Omental fat pad (tissue), 4 donors: ENCODE data around the gene VTA1. TPM values are rescaled to one million over a fixed set of nuclear protein-coding genes. Genes with fewer than 3 reads are reported as not detected.

Experiments
- ATAC-seq: fragments of 150-250 bp; one replicate; pipeline ENCODE4 v1.9.1; 2016; ENCODE audit warnings: mild to moderate bottlenecking, moderate library complexity; ENCODE audit not compliant: low FRiP score
- DNase-seq: peaks from one replicate; pipeline ENCODE4 v3.0.0-alpha.2; 2019; ENCODE audit warnings: low spot score
- total RNA-seq, 4 donors: library from RNA; depleted of rRNA; stranded (reverse); fragments of >200 nt; gene quantifications; one replicate each; pipeline ENCODE4 v1.1.0, GENCODE V29; 2016
- TF ChIP-seq, protein P1 (sequence below), 3 donors: fragments of 450-650 bp; IDR thresholded peaks; one replicate each; pipeline ENCODE4 v1.5.1; 2016 to 2017; ENCODE audit warnings: antibody characterized with exemption in 3 of 3, mild to moderate bottlenecking in 3 of 3, moderate library complexity in 2 of 3

Gene VTA1
- total RNA-seq, 4 donors from 2014 or later: 27.4 to 38.5 (median 34.9) TPM

GRCh38 chr6:142258305-142258704 lies 111.2 kb downstream of the VTA1 start:
- no peak for ATAC-seq
- no peak for DNase-seq
- TF ChIP-seq, protein P1, sequence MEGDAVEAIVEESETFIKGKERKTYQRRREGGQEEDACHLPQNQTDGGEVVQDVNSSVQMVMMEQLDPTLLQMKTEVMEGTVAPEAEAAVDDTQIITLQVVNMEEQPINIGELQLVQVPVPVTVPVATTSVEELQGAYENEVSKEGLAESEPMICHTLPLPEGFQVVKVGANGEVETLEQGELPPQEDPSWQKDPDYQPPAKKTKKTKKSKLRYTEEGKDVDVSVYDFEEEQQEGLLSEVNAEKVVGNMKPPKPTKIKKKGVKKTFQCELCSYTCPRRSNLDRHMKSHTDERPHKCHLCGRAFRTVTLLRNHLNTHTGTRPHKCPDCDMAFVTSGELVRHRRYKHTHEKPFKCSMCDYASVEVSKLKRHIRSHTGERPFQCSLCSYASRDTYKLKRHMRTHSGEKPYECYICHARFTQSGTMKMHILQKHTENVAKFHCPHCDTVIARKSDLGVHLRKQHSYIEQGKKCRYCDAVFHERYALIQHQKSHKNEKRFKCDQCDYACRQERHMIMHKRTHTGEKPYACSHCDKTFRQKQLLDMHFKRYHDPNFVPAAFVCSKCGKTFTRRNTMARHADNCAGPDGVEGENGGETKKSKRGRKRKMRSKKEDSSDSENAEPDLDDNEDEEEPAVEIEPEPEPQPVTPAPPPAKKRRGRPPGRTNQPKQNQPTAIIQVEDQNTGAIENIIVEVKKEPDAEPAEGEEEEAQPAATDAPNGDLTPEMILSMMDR (IDR thresholded peaks at IDR 0.05): no peak

GRCh38 chr6:142258757-142259156 lies 111.7 kb downstream of the VTA1 start:
- no peak for ATAC-seq
- TF ChIP-seq, protein P1 (IDR thresholded peaks at IDR 0.05): no peak
- DNase-seq: no peak

- ATAC-seq (no peak), DNase-seq (no peak)
- TF ChIP-seq, protein P1 (IDR thresholded peaks at IDR 0.05): no peak
These were observed 113.7 kb downstream of the VTA1 start for GRCh38 chr6:142260748-142261147.

DNA sequence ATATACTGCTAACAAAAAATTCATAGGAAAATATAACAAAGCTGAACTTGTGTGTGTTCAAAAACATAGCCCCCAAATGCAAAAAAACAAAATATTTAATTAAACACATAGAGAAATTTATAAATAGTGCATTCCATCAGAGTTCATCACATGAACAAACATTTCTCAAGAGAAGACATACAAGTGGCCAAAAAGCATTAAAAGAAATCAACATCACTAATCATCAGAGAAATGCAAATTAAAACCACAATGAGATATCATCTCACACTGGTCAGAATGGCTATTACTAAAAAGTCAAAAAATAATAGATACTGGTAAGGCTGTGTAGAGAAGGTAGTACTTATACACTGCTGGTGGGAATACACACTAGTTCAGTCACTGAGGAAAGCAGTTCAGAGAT lies 115.2 kb downstream of the VTA1 start:
- ATAC-seq (no peak), DNase-seq (no peak)
- TF ChIP-seq, protein P1 (IDR thresholded peaks at IDR 0.05): no peak

- TF ChIP-seq, protein P1 (IDR thresholded peaks at IDR 0.05): no peak
- no peak for ATAC-seq
- DNase-seq: no peak
These were observed 118.4 kb downstream of the VTA1 start for GRCh38 chr6:142265476-142265875.

DNA sequence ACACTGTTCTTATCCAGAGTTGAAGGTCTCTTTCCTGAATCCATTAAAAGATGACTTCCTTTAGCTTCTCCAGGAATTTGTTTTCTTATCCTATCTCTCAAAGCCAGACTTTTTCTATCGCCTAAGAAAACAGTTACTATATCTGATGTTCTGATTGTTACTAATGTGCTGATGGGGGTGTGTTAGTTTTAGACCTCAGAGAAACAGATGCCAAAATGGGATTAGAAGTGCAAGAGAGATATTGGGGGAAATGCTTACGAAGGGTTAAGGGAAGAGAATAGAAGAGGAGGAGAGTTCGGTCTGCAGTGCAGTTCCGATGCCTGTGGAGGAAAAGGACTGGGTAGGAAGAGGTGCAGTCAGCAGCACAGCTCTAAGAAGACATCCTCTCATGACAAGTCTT lies 119.0 kb downstream of the VTA1 start:
- ATAC-seq (no peak), DNase-seq (no peak)
- TF ChIP-seq, protein P1 (IDR thresholded peaks at IDR 0.05): no peak

- DNase-seq (no peak), ATAC-seq (no peak)
- TF ChIP-seq, protein P1 (IDR thresholded peaks at IDR 0.05): no peak
These were observed 124.4 kb downstream of the VTA1 start for GRCh38 chr6:142271476-142271875.

Other genes with a start within 250 kb of the VTA1 start
- gene GJE1, start 14.3 kb upstream of the VTA1 start, total RNA-seq: not detected
- not detected for gene NMBR, start 141 bp upstream of the VTA1 start, total RNA-seq
- gene ADGRG6, start 154.7 kb downstream of the VTA1 start, total RNA-seq: 10 to 100 TPM; 28.5 to 68.6 (median 42.7) TPM